H9 (cell line): ENCODE measurements around the gene NACAD. TPM values are rescaled to one million over a fixed set of nuclear protein-coding genes. Genes with fewer than 3 reads are reported as not detected.

ENCODE experiments used
- DNase-seq: peaks from one replicate; pipeline ENCODE4 v3.0.0-alpha.2; 2017
- H2AFZ ChIP-seq: one replicate; pipeline ENCODE4 v1.6.1; 2013; ENCODE audit warnings: mild to moderate bottlenecking, low read length, control low read depth, moderate library complexity
- H2AK5ac ChIP-seq: 2 replicates; pipeline ENCODE4 v1.6.1; 2013; ENCODE audit warnings: low read length, control low read depth, mixed read lengths; ENCODE audit not compliant: insufficient read length
- H2BK120ac ChIP-seq: one replicate; pipeline ENCODE4 v1.6.1; 2013; ENCODE audit warnings: low read depth, mild to moderate bottlenecking, low read length, control low read depth, inconsistent platforms; ENCODE audit not compliant: poor library complexity, severe bottlenecking
- H2BK12ac ChIP-seq: 2 replicates; pipeline ENCODE4 v1.6.1; 2013; ENCODE audit warnings: low read length, control low read depth, mixed read lengths, low read depth; ENCODE audit not compliant: insufficient read length
- H2BK15ac ChIP-seq: 2 replicates; pipeline ENCODE4 v1.6.1; 2013; ENCODE audit warnings: low read depth, low read length, control low read depth
- H2BK20ac ChIP-seq: one replicate; pipeline ENCODE4 v1.6.1; 2013; ENCODE audit warnings: low read depth, mild to moderate bottlenecking, low read length, control low read depth, inconsistent platforms; ENCODE audit not compliant: poor library complexity, severe bottlenecking
- H2BK5ac ChIP-seq: 2 replicates; pipeline ENCODE4 v1.6.1; 2013; ENCODE audit warnings: low read length, control low read depth, mixed read lengths; ENCODE audit not compliant: insufficient read length
- H3K14ac ChIP-seq: 2 replicates; pipeline ENCODE4 v1.6.1; 2013; ENCODE audit warnings: low read length, control low read depth; ENCODE audit not compliant: insufficient read depth
- H3K18ac ChIP-seq: 2 replicates; pipeline ENCODE4 v1.6.1; 2013; ENCODE audit warnings: low read depth, mild to moderate bottlenecking, mixed read lengths, low read length, control low read depth; ENCODE audit not compliant: insufficient read length
- H3K23ac ChIP-seq: 2 replicates; pipeline ENCODE4 v1.6.1; 2013; ENCODE audit warnings: low read length, control low read depth, mixed read lengths, low read depth; ENCODE audit not compliant: insufficient read length
- H3K23me2 ChIP-seq: 2 replicates; pipeline ENCODE4 v1.6.1; 2013; ENCODE audit warnings: low read depth, mild to moderate bottlenecking, mixed read lengths, low read length, control low read depth; ENCODE audit not compliant: insufficient read length, poor library complexity, severe bottlenecking
- H3K27ac ChIP-seq: 2 replicates; pipeline ENCODE4 v1.5.1; 2013; ENCODE audit warnings: low read length, control low read depth, mixed read lengths, low read depth; ENCODE audit not compliant: insufficient read length
- H3K27me3 ChIP-seq: 2 replicates; pipeline ENCODE4 v1.6.1; 2013; ENCODE audit warnings: low read length, control low read depth, inconsistent platforms; ENCODE audit not compliant: insufficient read depth
- H3K4ac ChIP-seq: 2 replicates; pipeline ENCODE4 v1.6.1; 2013; ENCODE audit warnings: low read depth, mild to moderate bottlenecking, control low read depth, inconsistent platforms, low read length, moderate library complexity
- H3K4me1 ChIP-seq: 2 replicates; pipeline ENCODE4 v1.6.1; 2013; ENCODE audit warnings: low read length, control low read depth, inconsistent platforms; ENCODE audit not compliant: insufficient read depth
- H3K4me2 ChIP-seq: 2 replicates; pipeline ENCODE4 v1.6.1; 2013; ENCODE audit warnings: low read length, control low read depth, mixed read lengths; ENCODE audit not compliant: insufficient read length, insufficient read depth
- H3K56ac ChIP-seq: 2 replicates; pipeline ENCODE4 v1.6.1; 2013; ENCODE audit warnings: low read depth, mild to moderate bottlenecking, mixed read lengths, low read length, control low read depth; ENCODE audit not compliant: insufficient read length
- H3K79me1 ChIP-seq: 2 replicates; pipeline ENCODE4 v1.6.1; 2013; ENCODE audit warnings: low read depth, mild to moderate bottlenecking, moderate library complexity, low read length, control low read depth, inconsistent platforms; ENCODE audit not compliant: insufficient read depth, poor library complexity, severe bottlenecking
- H3K79me2 ChIP-seq: 2 replicates; pipeline ENCODE4 v1.6.1; 2013; ENCODE audit warnings: low read length, control low read depth, inconsistent platforms; ENCODE audit not compliant: insufficient read depth
- H3K9ac ChIP-seq: 2 replicates; pipeline ENCODE4 v1.6.1; 2013; ENCODE audit warnings: low read length, control low read depth, mixed read lengths; ENCODE audit not compliant: insufficient read length; ENCODE audit errors: extremely low read depth
- H3K9me3 ChIP-seq: one replicate; pipeline ENCODE4 v1.6.1; 2013; ENCODE audit warnings: low read depth, low read length, inconsistent platforms; ENCODE audit not compliant: control insufficient read depth
- H3T11ph ChIP-seq: one replicate; pipeline ENCODE4 v1.6.1; 2013; ENCODE audit warnings: mild to moderate bottlenecking, low read length, control low read depth, inconsistent platforms
- H4K20me1 ChIP-seq: one replicate; pipeline ENCODE4 v1.6.1; 2013; ENCODE audit not compliant: control insufficient read depth, insufficient read length, insufficient read depth
- H4K5ac ChIP-seq: 2 replicates; pipeline ENCODE4 v1.6.1; 2013; ENCODE audit warnings: low read depth, mild to moderate bottlenecking, mixed read lengths, low read length, control low read depth; ENCODE audit not compliant: insufficient read length
- H4K8ac ChIP-seq: replicated peaks from 2 replicates; pipeline ENCODE4 v1.6.1; 2013; ENCODE audit warnings: low read length, control low read depth, mixed read lengths, low read depth; ENCODE audit not compliant: insufficient read length
- H4K91ac ChIP-seq: 2 replicates; pipeline ENCODE4 v1.6.1; 2013; ENCODE audit warnings: low read depth, mild to moderate bottlenecking, moderate library complexity, mixed read lengths, low read length, control low read depth; ENCODE audit not compliant: insufficient read length
- H3K27ac Mint-ChIP-seq, 3 experiments: 2 replicates in 2 of 3; 3 replicates in 1 of 3; pipeline ENCODE4 v1.8.0; 2020 to 2021; ENCODE audit warnings: mixed read lengths in 3 of 3, mild to moderate bottlenecking in 1 of 3, moderate library complexity in 1 of 3
- H3K27me3 Mint-ChIP-seq: 2 replicates; pipeline ENCODE4 v1.8.0; 2021; ENCODE audit warnings: low read depth, mild to moderate bottlenecking, moderate library complexity, mixed read lengths
- H3K36me3 Mint-ChIP-seq, 3 experiments: 2 replicates in 2 of 3; 3 replicates in 1 of 3; pipeline ENCODE4 v1.8.0; 2020 to 2021; ENCODE audit warnings: low read depth in 3 of 3, mixed read lengths in 3 of 3; ENCODE audit not compliant: insufficient read depth in 1 of 3
- H3K4me1 Mint-ChIP-seq, 2 experiments: 2 replicates each; pipeline ENCODE4 v1.8.0; 2020; ENCODE audit warnings: mixed read lengths in 2 of 2
- H3K4me3 Mint-ChIP-seq, 2 experiments: 2 replicates in 1 of 2; 3 replicates in 1 of 2; pipeline ENCODE4 v1.8.0; 2020 to 2021; ENCODE audit warnings: mild to moderate bottlenecking in 2 of 2, mixed read lengths in 2 of 2, moderate library complexity in 1 of 2
- H3K9me3 Mint-ChIP-seq, 2 experiments: 2 replicates in 1 of 2; 3 replicates in 1 of 2; pipeline ENCODE4 v1.8.0; 2020; ENCODE audit warnings: mild to moderate bottlenecking in 2 of 2, mixed read lengths in 2 of 2, moderate library complexity in 1 of 2
- CTCF ChIP-seq: fragments of 200-600 bp; sonication (generic); conservative IDR thresholded peaks from 3 replicates; pipeline ENCODE4 v1.8.0; 2021; ENCODE audit warnings: antibody characterized with exemption, mild to moderate bottlenecking
- WGBS: extraction: QIAGEN DNeasy Blood & Tissue Kit; methylation state at CpG from one replicate; pipeline ENCODE4 v1.1.7; 2013; ENCODE audit warnings: missing lambda C conversion rate, low lambda C conversion rate, mixed read lengths; ENCODE audit not compliant: insufficient read length; ENCODE audit errors: extremely low coverage; 5-methylcytosine and 5-hydroxymethylcytosine counted together
- total RNA-seq: library from RNA; stranded (reverse); gene quantifications from 2 replicates; pipeline ENCODE4 v1.2.1, GENCODE V29; 2021

The NACAD gene
- total RNA-seq, 1 experiment from 2014 or later = 8.0 TPM

- H2BK15ac ChIP-seq = no peak overlapping the region
- H4K8ac ChIP-seq = no peak overlapping the region
- no peak overlapping the region for H2BK120ac ChIP-seq
- no peaks in the 10 kb centered on the region for H4K20me1 ChIP-seq
- TF ChIP-seq CTCF = no peak
- no peak overlapping the region for H3K14ac ChIP-seq
- no peak for DNase-seq
- no peak overlapping the region for H3K56ac ChIP-seq
- no peak overlapping the region for H2AFZ ChIP-seq
- Mint-ChIP-seq H3K4me3 (no peak overlapping the region), H3K27ac (no peak overlapping the region), H3K27me3 (peaks cover 24% of the 10 kb centered on the region), H3K4me1 (no peaks in the 10 kb centered on the region), H3K9me3 (no peaks in the 10 kb centered on the region; a peak in 2 of 5 replicates), H3K36me3 (no peaks in the 10 kb centered on the region)
- no peak overlapping the region for H2AK5ac ChIP-seq
- no peak overlapping the region for H3K27ac ChIP-seq
- H3K9me3 ChIP-seq = no peaks in the 10 kb centered on the region
- no peak overlapping the region for H2BK12ac ChIP-seq
- no peaks in the 10 kb centered on the region for H3K79me1 ChIP-seq
- H2BK5ac ChIP-seq = no peak overlapping the region
- no peak overlapping the region for H3K9ac ChIP-seq
- H3K18ac ChIP-seq = no peak overlapping the region
- H3K23me2 ChIP-seq = no peaks in the 10 kb centered on the region
- no peak overlapping the region for H3K23ac ChIP-seq
- H3K27me3 ChIP-seq = no peaks in the 10 kb centered on the region
- no peaks in the 10 kb centered on the region for H3K79me2 ChIP-seq
- H2BK20ac ChIP-seq = no peak overlapping the region
- H4K5ac ChIP-seq = no peak overlapping the region
- H3K4ac ChIP-seq = no peak overlapping the region
- H3K4me2 ChIP-seq = no peak overlapping the region
- no peak overlapping the region for H3T11ph ChIP-seq
- WGBS = no CpG with 5 or more reads among the region's 24 CpGs
- no peak overlapping the region for H4K91ac ChIP-seq
- H3K4me1 ChIP-seq = no peaks in the 10 kb centered on the region
Observed at GRCh38 chr7:45084901-45085618, 3.7 kb downstream of the NACAD start.
